Neuronal stem cell (in vitro differentiated cells): ENCODE results near the gene DNAAF2.

ENCODE experiments used
- DNase-seq: peaks from one replicate; pipeline ENCODE4 v3.0.0-alpha.2; 2013; ENCODE audit warnings: low spot score
- H2AFZ ChIP-seq: one replicate; pipeline ENCODE4 v1.6.1; 2013; ENCODE audit warnings: mild to moderate bottlenecking, low read length, inconsistent platforms
- H2AK5ac ChIP-seq: 2 replicates; pipeline ENCODE4 v1.6.1; 2013; ENCODE audit warnings: low read depth, mild to moderate bottlenecking, inconsistent platforms, low read length, moderate library complexity, mixed read lengths
- H2BK120ac ChIP-seq: 2 replicates; pipeline ENCODE4 v1.6.1; 2013; ENCODE audit warnings: low read depth, mild to moderate bottlenecking, inconsistent platforms, low read length, moderate library complexity, mixed read lengths
- H2BK12ac ChIP-seq: one replicate; pipeline ENCODE4 v1.6.1; 2013; ENCODE audit warnings: low read length, inconsistent platforms
- H2BK15ac ChIP-seq: 2 replicates; pipeline ENCODE4 v1.6.1; 2013; ENCODE audit warnings: mild to moderate bottlenecking, low read length, inconsistent platforms, mixed read lengths
- H2BK5ac ChIP-seq: one replicate; pipeline ENCODE4 v1.6.1; 2013; ENCODE audit warnings: inconsistent platforms, mild to moderate bottlenecking, low read length, moderate library complexity
- H3K14ac ChIP-seq: one replicate; pipeline ENCODE4 v1.6.1; 2013; ENCODE audit warnings: low read length, inconsistent platforms
- H3K18ac ChIP-seq: 2 replicates; pipeline ENCODE4 v1.6.1; 2013; ENCODE audit warnings: low read length, inconsistent platforms
- H3K23ac ChIP-seq: 2 replicates; pipeline ENCODE4 v1.6.1; 2013; ENCODE audit warnings: low read depth, mild to moderate bottlenecking, mixed read lengths, low read length, inconsistent platforms; ENCODE audit not compliant: poor library complexity
- H3K27ac ChIP-seq: replicated peaks from 3 replicates; pipeline ENCODE4 v1.5.1; 2013; ENCODE audit warnings: low read length, inconsistent platforms
- H3K27me3 ChIP-seq, 3 experiments: 2 replicates each; pipeline ENCODE4 v1.6.1; 2013; ENCODE audit warnings: low read length in 3 of 3, mild to moderate bottlenecking in 2 of 3, inconsistent platforms in 1 of 3, low read depth in 1 of 3, mixed read lengths in 1 of 3, moderate library complexity in 1 of 3; ENCODE audit not compliant: control insufficient read depth in 3 of 3, insufficient read depth in 3 of 3
- H3K36me3 ChIP-seq, 2 donors: replicated peaks in 1 of 2; 2 replicates each; pipeline ENCODE4 v1.6.1; 2013; ENCODE audit warnings: low read length in 2 of 2; ENCODE audit not compliant: control insufficient read depth in 2 of 2, insufficient read depth in 2 of 2
- H3K4ac ChIP-seq: 2 replicates; pipeline ENCODE4 v1.6.1; 2013; ENCODE audit warnings: inconsistent platforms, mild to moderate bottlenecking, low read length, moderate library complexity
- H3K4me1 ChIP-seq, 2 donors: 1 replicate in 1 of 2; 2 replicates in 1 of 2; pipeline ENCODE4 v1.6.1; 2013; ENCODE audit warnings: low read length in 2 of 2, low read depth in 1 of 2; ENCODE audit not compliant: control insufficient read depth in 2 of 2, insufficient read depth in 1 of 2
- H3K4me2 ChIP-seq: one replicate; pipeline ENCODE4 v1.6.1; 2013; ENCODE audit warnings: mild to moderate bottlenecking, low read length, inconsistent platforms; ENCODE audit not compliant: insufficient read depth, poor library complexity, severe bottlenecking
- H3K4me3 ChIP-seq, 2 donors: 2 replicates each; pipeline ENCODE4 v1.5.1; 2013; ENCODE audit warnings: low read length in 2 of 2, mild to moderate bottlenecking in 2 of 2, inconsistent platforms in 1 of 2, moderate library complexity in 1 of 2
- H3K79me1 ChIP-seq: one replicate; pipeline ENCODE4 v1.6.1; 2013; ENCODE audit warnings: low read depth, mild to moderate bottlenecking, inconsistent platforms, low read length, moderate library complexity
- H3K9ac ChIP-seq: one replicate; pipeline ENCODE4 v1.6.1; 2013; ENCODE audit warnings: mild to moderate bottlenecking, low read depth, low read length, inconsistent platforms; ENCODE audit not compliant: poor library complexity
- H3K9me3 ChIP-seq, 2 donors: replicated peaks in 1 of 2; 2 replicates each; pipeline versions ENCODE3 to v1.6.1; 2013; ENCODE audit warnings: low read length in 2 of 2, mild to moderate bottlenecking in 2 of 2, inconsistent platforms in 1 of 2, low read depth in 1 of 2, mixed read lengths in 1 of 2, moderate library complexity in 1 of 2; ENCODE audit not compliant: control insufficient read depth in 2 of 2, insufficient read depth in 1 of 2
- H4K8ac ChIP-seq: one replicate; pipeline ENCODE4 v1.6.1; 2013; ENCODE audit warnings: low read depth, mild to moderate bottlenecking, inconsistent platforms, low read length, moderate library complexity
- H4K91ac ChIP-seq: one replicate; pipeline ENCODE4 v1.6.1; 2013; ENCODE audit warnings: low read length, low read depth, mild to moderate bottlenecking, inconsistent platforms; ENCODE audit not compliant: poor library complexity
- WGBS, 2 donors: extraction: QIAGEN DNeasy Blood & Tissue Kit; methylation state at CpG; one replicate each; pipeline ENCODE4 v1.1.7; 2013; ENCODE audit warnings: missing lambda C conversion rate in 2 of 2, mixed read lengths in 1 of 2; ENCODE audit not compliant: insufficient read length in 2 of 2, insufficient replicate concordance in 1 of 2; ENCODE audit errors: extremely low coverage in 2 of 2; 5-methylcytosine and 5-hydroxymethylcytosine counted together

Gene DNAAF2

DNA sequence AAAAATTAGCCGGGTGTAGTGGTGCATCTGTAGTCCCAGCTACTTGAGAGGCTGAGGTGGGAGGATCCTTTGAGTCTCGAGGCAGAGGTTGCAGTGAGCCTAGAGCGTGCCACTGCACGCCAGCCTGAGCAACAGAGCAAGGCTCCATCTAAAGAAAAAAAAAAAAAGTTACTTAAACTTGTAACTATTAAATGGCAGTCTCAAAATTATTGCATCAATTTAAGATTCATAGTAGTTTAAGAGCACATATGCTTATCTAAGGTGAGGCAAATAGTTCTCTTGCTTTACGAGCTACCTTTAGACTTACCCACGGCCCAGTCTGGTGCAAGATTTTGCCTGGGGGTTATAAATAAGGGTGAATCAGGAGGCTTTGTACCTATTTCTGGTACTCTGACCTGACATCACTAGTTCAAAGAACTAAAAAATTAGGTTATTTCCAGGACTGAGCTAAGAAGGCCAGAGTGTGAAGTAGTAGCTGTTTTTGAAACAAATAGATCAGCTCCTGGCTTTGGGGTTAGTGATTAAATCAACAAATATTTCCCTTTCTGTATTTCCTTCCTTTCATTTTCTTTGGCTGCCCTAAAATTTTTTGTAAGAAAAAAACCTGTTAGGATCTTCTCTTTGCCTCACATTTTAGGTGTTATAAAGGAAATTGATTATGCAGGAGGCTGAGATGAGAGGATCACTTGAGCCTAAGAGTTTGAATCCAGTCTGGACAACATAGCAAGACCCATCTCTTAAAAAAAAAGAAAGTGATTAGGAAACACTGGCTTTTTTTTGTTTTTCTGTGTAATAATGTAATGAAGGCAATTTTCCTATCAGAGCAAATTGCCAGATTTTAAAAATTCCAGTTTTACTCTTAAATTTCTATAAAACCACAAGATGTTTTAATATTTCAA is 10.9 kb downstream of the DNAAF2 start:
- Histone ChIP-seq H3K14ac (no peak overlapping the region), H3K36me3 (peaks cover 3 to 75% of the 10 kb centered on the region in 2 donors), H3K4me3 (no peak overlapping the region), H3K23ac (no peak overlapping the region), H2AK5ac (no peak overlapping the region), H3K27me3 (no peaks in the 10 kb centered on the region), H2BK15ac (no peak overlapping the region), H2BK120ac (no peak overlapping the region), H3K4ac (no peak overlapping the region), H3K27ac (no peak overlapping the region), H2BK5ac (no peak overlapping the region), H3K9me3 (no peaks in the 10 kb centered on the region), H3K79me1 (peaks cover 4% of the 10 kb centered on the region), H2AFZ (no peak overlapping the region), H4K8ac (no peak overlapping the region), H2BK12ac (no peak overlapping the region), H3K4me2 (no peak overlapping the region), H3K9ac (no peak overlapping the region), H3K4me1 (peaks cover 2 to 13% of the 10 kb centered on the region in 2 donors), H3K18ac (no peak overlapping the region), H4K91ac (no peak overlapping the region)
- DNase-seq, result no peak
- no CpG with 5 or more reads among the region's 6 CpGs for WGBS, 2 donors

DNA sequence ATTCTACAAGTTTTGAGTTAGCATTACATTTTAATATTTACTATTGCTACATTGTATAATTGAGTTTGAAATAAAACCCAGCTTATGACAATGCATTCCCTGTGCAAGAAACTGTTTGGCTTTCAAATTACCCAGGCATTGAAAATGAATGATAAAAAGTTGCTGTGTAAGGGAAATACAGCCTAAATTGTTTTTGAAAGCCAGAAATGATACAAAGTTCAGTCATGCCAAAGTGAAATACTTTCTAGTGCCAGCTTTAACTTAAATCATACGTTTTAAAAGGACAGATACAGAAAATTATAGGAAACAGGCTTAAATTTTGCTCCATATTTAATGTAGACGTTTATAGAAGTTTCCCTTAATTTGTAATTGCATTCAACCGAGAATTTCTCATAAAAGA is 11.7 kb downstream of the DNAAF2 start:
- WGBS, 2 donors, result no CpG with 5 or more reads among the region's 3 CpGs
- H3K36me3 ChIP-seq, result peaks cover 4 to 77% of the 10 kb centered on the region in 2 donors
- no peak overlapping the region for H3K14ac ChIP-seq
- H2AFZ ChIP-seq, result no peak overlapping the region
- no peak for DNase-seq
- no peak overlapping the region for H3K4me3 ChIP-seq
- no peak overlapping the region for H2BK5ac ChIP-seq
- H3K4me1 ChIP-seq, result peaks cover 2 to 15% of the 10 kb centered on the region in 2 donors
- H3K4ac ChIP-seq, result no peak overlapping the region
- no peak overlapping the region for H3K18ac ChIP-seq
- no peak overlapping the region for H3K9ac ChIP-seq
- no peaks in the 10 kb centered on the region for H3K27me3 ChIP-seq
- H2BK120ac ChIP-seq, result no peak overlapping the region
- H4K91ac ChIP-seq, result no peak overlapping the region
- no peak overlapping the region for H4K8ac ChIP-seq
- no peak overlapping the region for H3K23ac ChIP-seq
- no peak overlapping the region for H3K4me2 ChIP-seq
- H2BK12ac ChIP-seq, result no peak overlapping the region
- H3K79me1 ChIP-seq, result peaks cover 4% of the 10 kb centered on the region
- H3K9me3 ChIP-seq, result no peaks in the 10 kb centered on the region
- H2BK15ac ChIP-seq, result no peak overlapping the region
- H3K27ac ChIP-seq, result no peak overlapping the region
- no peak overlapping the region for H2AK5ac ChIP-seq

DNA sequence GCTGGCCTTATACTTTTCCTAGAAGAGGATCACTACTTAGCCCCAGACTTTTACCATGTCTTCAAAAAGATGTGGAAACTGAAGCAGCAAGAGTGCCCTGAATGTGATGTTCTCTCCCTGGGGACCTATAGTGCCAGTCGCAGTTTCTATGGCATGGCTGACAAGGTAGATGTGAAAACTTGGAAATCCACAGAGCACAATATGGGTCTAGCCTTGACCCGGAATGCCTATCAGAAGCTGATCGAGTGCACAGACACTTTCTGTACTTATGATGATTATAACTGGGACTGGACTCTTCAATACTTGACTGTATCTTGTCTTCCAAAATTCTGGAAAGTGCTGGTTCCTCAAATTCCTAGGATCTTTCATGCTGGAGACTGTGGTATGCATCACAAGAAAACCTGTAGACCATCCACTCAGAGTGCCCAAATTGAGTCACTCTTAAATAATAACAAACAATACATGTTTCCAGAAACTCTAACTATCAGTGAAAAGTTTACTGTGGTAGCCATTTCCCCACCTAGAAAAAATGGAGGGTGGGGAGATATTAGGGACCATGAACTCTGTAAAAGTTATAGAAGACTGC is 12.9 kb downstream of the DNAAF2 start:
- Histone ChIP-seq H4K8ac (no peak overlapping the region), H3K9me3 (no peaks in the 10 kb centered on the region), H3K23ac (no peak overlapping the region), H3K79me1 (peaks cover 4% of the 10 kb centered on the region), H4K91ac (no peak overlapping the region), H3K4me1 (peaks cover 2 to 15% of the 10 kb centered on the region in 2 donors), H3K27ac (no peak overlapping the region), H3K18ac (no peak overlapping the region), H2AFZ (no peak overlapping the region), H3K36me3 (peaks cover 8 to 77% of the 10 kb centered on the region in 2 donors), H3K27me3 (no peaks in the 10 kb centered on the region), H3K9ac (no peak overlapping the region), H2BK12ac (no peak overlapping the region), H3K4me2 (peak overlapping the region; percentile 85), H3K14ac (no peak overlapping the region), H3K4me3 (peak overlapping the region in 1 of 2 donors; percentile 76), H3K4ac (no peak overlapping the region), H2BK15ac (no peak overlapping the region), H2BK120ac (no peak overlapping the region), H2AK5ac (no peak overlapping the region), H2BK5ac (no peak overlapping the region)
- DNase-seq, result no peak
- no CpG with 5 or more reads among the region's 3 CpGs for WGBS, 2 donors
